Uterus (tissue), 4 donors: ENCODE measurements around the gene UNC5CL. TPM values are rescaled to one million over a fixed set of nuclear protein-coding genes. Genes with fewer than 3 reads are reported as not detected.

Source experiments
- DNase-seq, 2 donors: peaks; one replicate each; pipeline ENCODE4 v3.0.0-alpha.2; 2019 to 2020
- H3K27ac ChIP-seq, 2 donors: fragments of 200-600 bp; sonication (generic); 1 replicate in 1 of 2; 2 replicates in 1 of 2; pipeline ENCODE4 v1.5.1; 2016 to 2018
- H3K27me3 ChIP-seq, 2 donors: fragments of 200-600 bp; sonication (generic); one replicate each; pipeline ENCODE4 v1.5.1; 2018 to 2019; ENCODE audit warnings: control low read depth in 1 of 2
- H3K36me3 ChIP-seq, 2 donors: fragments of 200-600 bp; sonication (generic); one replicate each; pipeline ENCODE4 v1.5.1; 2019; ENCODE audit warnings: control low read depth in 1 of 2
- H3K4me1 ChIP-seq, 2 donors: fragments of 200-600 bp; sonication (generic); one replicate each; pipeline ENCODE4 v1.5.1; 2018 to 2019; ENCODE audit warnings: control low read depth in 1 of 2
- H3K4me3 ChIP-seq, 2 donors: fragments of 200-600 bp; sonication (generic); 1 replicate in 1 of 2; 2 replicates in 1 of 2; pipeline ENCODE4 v1.5.1; 2018 to 2019; ENCODE audit warnings: mild to moderate bottlenecking in 1 of 2
- H3K9me3 ChIP-seq, 2 donors: fragments of 200-600 bp; sonication (generic); one replicate each; pipeline ENCODE4 v1.5.1; 2019; ENCODE audit warnings: control low read depth in 1 of 2
- CTCF ChIP-seq, 4 experiments: fragments of 200-600 bp in 2 of 4; fragments of 450-650 bp in 2 of 4; sonication (generic) in 2 of 4; IDR thresholded peaks; one replicate each; pipeline ENCODE4 v1.5.1; 2016 to 2019; ENCODE audit warnings: antibody characterized with exemption in 4 of 4, mild to moderate bottlenecking in 2 of 4, moderate library complexity in 1 of 4
- POLR2A ChIP-seq, 2 donors: fragments of 450-650 bp; IDR thresholded peaks; one replicate each; pipeline ENCODE4 v1.6.1; 2016; ENCODE audit warnings: antibody characterized with exemption in 2 of 2, mild to moderate bottlenecking in 1 of 2, moderate library complexity in 1 of 2
- intact Hi-C: fragments of 100-400 bp; cut with DNase I; formaldehyde crosslinking; loops from one replicate; pipeline ENCODE4 v1.15.1; 2023; ENCODE audit warnings: low total_unique reads
- total RNA-seq, 4 donors: library from RNA; depleted of rRNA in 3 of 4; stranded (reverse); fragments of >200 nt in 3 of 4; gene quantifications; one replicate each; pipeline versions ENCODE4 v1.1.0 to v1.2.4, GENCODE V29; 2014 to 2023
- donor health status: DM: yes; HTN: yes; CAD: no.

UNC5CL gene
- total RNA-seq, 4 donors from 2014 or later: 0.26 to 1.4 (median 1.2) TPM; not detected in 1

- no peak for TF ChIP-seq POLR2A (IDR thresholded peaks at IDR 0.05)
- no peak for TF ChIP-seq CTCF (IDR thresholded peaks at IDR 0.05)
- no peaks in the 10 kb centered on the region for H3K9me3 ChIP-seq
- H3K4me3 ChIP-seq: no peak overlapping the region
- DNase-seq: no peak
- H3K27ac ChIP-seq: no peak overlapping the region
- intact Hi-C loops: no loop called here
- H3K36me3 ChIP-seq: no peaks in the 10 kb centered on the region
- H3K27me3 ChIP-seq: no peaks in the 10 kb centered on the region
- H3K4me1 ChIP-seq: no peaks in the 10 kb centered on the region
Observed at GRCh38 chr6:41063884-41064285, 24.9 kb upstream of the UNC5CL start.

- intact Hi-C loops: no loop called here
- Histone ChIP-seq H3K4me3 (no peak overlapping the region), H3K4me1 (no peaks in the 10 kb centered on the region), H3K36me3 (no peaks in the 10 kb centered on the region), H3K9me3 (no peaks in the 10 kb centered on the region), H3K27me3 (no peaks in the 10 kb centered on the region), H3K27ac (no peak overlapping the region)
- no peak for TF ChIP-seq CTCF (IDR thresholded peaks at IDR 0.05)
- no peak for TF ChIP-seq POLR2A (IDR thresholded peaks at IDR 0.05)
- no peak for DNase-seq
Observed at GRCh38 chr6:41062056-41062455, 23.0 kb upstream of the UNC5CL start.

- no peak for DNase-seq
- intact Hi-C loops: no loop called here
- Histone ChIP-seq H3K9me3 (no peaks in the 10 kb centered on the region), H3K4me1 (no peaks in the 10 kb centered on the region), H3K36me3 (no peaks in the 10 kb centered on the region), H3K27ac (no peak overlapping the region), H3K4me3 (no peak overlapping the region), H3K27me3 (no peaks in the 10 kb centered on the region)
- TF ChIP-seq CTCF (IDR thresholded peaks at IDR 0.05): no peak
- no peak for TF ChIP-seq POLR2A (IDR thresholded peaks at IDR 0.05)
Observed at GRCh38 chr6:41061196-41061726, 22.2 kb upstream of the UNC5CL start.

GRCh38 chr6:41059556-41059955, 20.5 kb upstream of the UNC5CL start:
- H3K27me3 ChIP-seq: no peaks in the 10 kb centered on the region
- H3K36me3 ChIP-seq: no peaks in the 10 kb centered on the region
- DNase-seq: no peak
- H3K9me3 ChIP-seq: no peaks in the 10 kb centered on the region
- intact Hi-C loops: no loop called here
- H3K4me1 ChIP-seq: no peaks in the 10 kb centered on the region
- no peak for TF ChIP-seq CTCF (IDR thresholded peaks at IDR 0.05)
- TF ChIP-seq POLR2A (IDR thresholded peaks at IDR 0.05): no peak
- no peak overlapping the region for H3K4me3 ChIP-seq
- H3K27ac ChIP-seq: no peak overlapping the region

GRCh38 chr6:41058783-41059181, 19.8 kb upstream of the UNC5CL start:
- Histone ChIP-seq H3K9me3 (no peaks in the 10 kb centered on the region), H3K27me3 (no peaks in the 10 kb centered on the region), H3K4me1 (no peaks in the 10 kb centered on the region), H3K4me3 (no peak overlapping the region), H3K27ac (no peak overlapping the region), H3K36me3 (no peaks in the 10 kb centered on the region)
- intact Hi-C loops: no loop called here
- TF ChIP-seq CTCF (IDR thresholded peaks at IDR 0.05) (no peak), POLR2A (IDR thresholded peaks at IDR 0.05) (no peak)
- DNase-seq: no peak
